Activated naive CD4-positive, alpha-beta T cell treated with Interleukin-2 at 50 U/mL for 16 hours (primary cell): Measurements from ENCODE around the gene PTCRA.
A peak's percentile ranks its signal among the peaks of the same experiment; 100 is the strongest.
"Not testable (repeated sequence)": the region's sequence is repeated elsewhere in the genome, so short reads cannot be mapped to it uniquely, and the experiment has no call there.

Experiments used
- DNase-seq: peaks from one replicate; pipeline ENCODE4 v3.0.0-alpha.2; 2020

Gene PTCRA

GRCh38 chr6:42947950-42948349 is 32.1 kb downstream of the PTCRA start:
- DNase-seq, result no peak

- DNase-seq, result no peak
These were observed 36.5 kb downstream of the PTCRA start for GRCh38 chr6:42952389-42952788.

GRCh38 chr6:42954405-42954804 is 38.6 kb downstream of the PTCRA start:
- not testable (repeated sequence) for DNase-seq

- no peak for DNase-seq
These were observed 42.3 kb downstream of the PTCRA start for GRCh38 chr6:42958125-42958524.

- DNase-seq, result no peak
These were observed 44.0 kb downstream of the PTCRA start for GRCh38 chr6:42959917-42960242.

- DNase-seq, result peak; percentile 45
These were observed 44.6 kb downstream of the PTCRA start, which contains the start of gene GNMT for GRCh38 chr6:42960243-42961019. TSS of gene GNMT (plus strand) at chr6:42960754. CDS start at chr6:42960768, 14 bp downstream.

- no peak for DNase-seq
These were observed 45.2 kb downstream of the PTCRA start for GRCh38 chr6:42961020-42961470.

GRCh38 chr6:42962096-42962495 is 46.2 kb downstream of the PTCRA start:
- DNase-seq, result no peak

- DNase-seq, result no peak
These were observed 46.8 kb downstream of the PTCRA start for GRCh38 chr6:42962502-42963178.

GRCh38 chr6:42963179-42963854 is 47.5 kb downstream of the PTCRA start:
- DNase-seq, result no peak

- DNase-seq, result peak; percentile 32
These were observed 48.2 kb downstream of the PTCRA start for GRCh38 chr6:42963855-42964605.

GRCh38 chr6:42966571-42966970 is 50.7 kb downstream of the PTCRA start:
- DNase-seq, result no peak

- DNase-seq, result no peak
These were observed 51.4 kb downstream of the PTCRA start for GRCh38 chr6:42967228-42967627.

- no peak for DNase-seq
These were observed 52.4 kb downstream of the PTCRA start for GRCh38 chr6:42968126-42968701.

GRCh38 chr6:42968783-42969182 is 52.9 kb downstream of the PTCRA start:
- DNase-seq, result no peak

GRCh38 chr6:42969431-42969830 is 53.6 kb downstream of the PTCRA start:
- DNase-seq, result no peak

- no peak for DNase-seq
These were observed 54.1 kb downstream of the PTCRA start for GRCh38 chr6:42969934-42970333.

- no peak for DNase-seq
These were observed 55.2 kb downstream of the PTCRA start for GRCh38 chr6:42970871-42971612.

GRCh38 chr6:42971746-42972327 is 56.0 kb downstream of the PTCRA start:
- DNase-seq, result no peak

- no peak for DNase-seq
These were observed 58.1 kb downstream of the PTCRA start for GRCh38 chr6:42973926-42974325.

GRCh38 chr6:42974919-42975505 is 59.2 kb downstream of the PTCRA start:
- no peak for DNase-seq
